PFSK-1 (cell line): ENCODE data around the gene SAXO2.

Experiments
- FOXP2 ChIP-seq: optimal IDR thresholded peaks from 2 replicates; pipeline ENCODE3; 2011; ENCODE audit warnings: borderline replicate concordance, control low read depth, inconsistent platforms; ENCODE audit not compliant: insufficient read depth; ENCODE audit errors: extremely low read length, extremely low read depth
- POLR2AphosphoS5 ChIP-seq: IDR thresholded peaks from 2 replicates; pipeline ENCODE4 v1.6.1; 2012; ENCODE audit warnings: low read depth, mild to moderate bottlenecking, control low read depth, low read length, moderate library complexity
- REST ChIP-seq, 2 experiments: IDR thresholded peaks; 2 replicates each; pipeline versions ENCODE4 v1.6.1 to v1.8.0; 2011 to 2012; ENCODE audit warnings: low read depth in 2 of 2, low read length in 2 of 2, control low read depth in 1 of 2, inconsistent platforms in 1 of 2, mild to moderate bottlenecking in 1 of 2, moderate library complexity in 1 of 2; ENCODE audit not compliant: insufficient read depth in 1 of 2
- SIN3A ChIP-seq: IDR thresholded peaks from 2 replicates; pipeline ENCODE4 v1.6.1; 2012; ENCODE audit warnings: mild to moderate bottlenecking, low read length, moderate library complexity, borderline replicate concordance; ENCODE audit not compliant: insufficient read depth
- TAF1 ChIP-seq: IDR thresholded peaks from 2 replicates; pipeline ENCODE4 v1.6.1; 2012; ENCODE audit warnings: low read length, control low read depth, borderline replicate concordance; ENCODE audit not compliant: insufficient read depth

GRCh38 chr15:82275410-82275809 lies 12.8 kb downstream of the SAXO2 start:
- no peak for TF ChIP-seq REST (IDR thresholded peaks at IDR 0.05; ENCODE audit: insufficient read depth in 1 of 2, low read depth in 2 of 2, low read length in 2 of 2)
- no peak for TF ChIP-seq POLR2AphosphoS5
- TF ChIP-seq SIN3A: no peak
- no peak for TF ChIP-seq TAF1
- TF ChIP-seq FOXP2: no peak
